ENCODE measurements around the gene PPP1R16B.
A peak's percentile ranks its signal among the peaks of the same experiment; 100 is the strongest.
"Not testable (repeated sequence)": the region's sequence is repeated elsewhere in the genome, so short reads cannot be mapped to it uniquely, and the experiment has no call there.

Gene PPP1R16B

GRCh38 chr20:38812182-38812581 is 6.7 kb downstream of the PPP1R16B start:
- H3K4me2 ChIP-seq (ENCODE audit: low read length): peak overlapping the region; percentile 92
- H3K4me3 ChIP-seq (ENCODE audit: low read length): no peak overlapping the region
- H3K9ac ChIP-seq (ENCODE audit: low read length): no peak overlapping the region
- H3K27ac ChIP-seq (ENCODE audit: low read length): peak overlapping the region; percentile 82
- TF ChIP-seq EZH2phosphoT487 (IDR thresholded peaks at IDR 0.05; ENCODE audit: low read depth) (no peak), CTCF (IDR thresholded peaks at IDR 0.05; ENCODE audit: low read depth, low read length) (no peak)
- H3K79me2 ChIP-seq (ENCODE audit: low read length): peaks cover 100% of the 10 kb centered on the region
- H3K4me1 ChIP-seq (ENCODE audit: low read length): peaks cover 98% of the 10 kb centered on the region
- no peaks in the 10 kb centered on the region for H3K9me3 ChIP-seq (ENCODE audit: insufficient read depth, low read length)
- H2AFZ ChIP-seq (ENCODE audit: low read depth, low read length): no peak overlapping the region
- H3K27me3 ChIP-seq (ENCODE audit: low read depth, low read length): no peaks in the 10 kb centered on the region
- H4K20me1 ChIP-seq (ENCODE audit: insufficient read depth, low read length): peaks cover 99% of the 10 kb centered on the region
- H3K36me3 ChIP-seq (replicated peaks; ENCODE audit: low read depth, low read length): peaks cover 87% of the 10 kb centered on the region

- peak overlapping the region; percentile 82 for H3K27ac ChIP-seq (ENCODE audit: low read length)
- H3K79me2 ChIP-seq (ENCODE audit: low read length): peaks cover 100% of the 10 kb centered on the region
- H3K4me2 ChIP-seq (ENCODE audit: low read length): peak overlapping the region; percentile 92
- no peaks in the 10 kb centered on the region for H3K27me3 ChIP-seq (ENCODE audit: low read depth, low read length)
- H3K9ac ChIP-seq (ENCODE audit: low read length): no peak overlapping the region
- H3K4me3 ChIP-seq (ENCODE audit: low read length): no peak overlapping the region
- TF ChIP-seq CTCF (IDR thresholded peaks at IDR 0.05; ENCODE audit: low read depth, low read length): no peak
- no peak for TF ChIP-seq EZH2phosphoT487 (IDR thresholded peaks at IDR 0.05; ENCODE audit: low read depth)
- H4K20me1 ChIP-seq (ENCODE audit: insufficient read depth, low read length): peaks cover 99% of the 10 kb centered on the region
- peaks cover 91% of the 10 kb centered on the region for H3K4me1 ChIP-seq (ENCODE audit: low read length)
- H3K36me3 ChIP-seq (replicated peaks; ENCODE audit: low read depth, low read length): peaks cover 83% of the 10 kb centered on the region
- H3K9me3 ChIP-seq (ENCODE audit: insufficient read depth, low read length): no peaks in the 10 kb centered on the region
- no peak overlapping the region for H2AFZ ChIP-seq (ENCODE audit: low read depth, low read length)
Observed at GRCh38 chr20:38812709-38813573, 7.4 kb downstream of the PPP1R16B start.

- Histone ChIP-seq H3K36me3 (replicated peaks; ENCODE audit: low read depth, low read length) (peaks cover 83% of the 10 kb centered on the region), H3K27ac (ENCODE audit: low read length) (peak overlapping the region; percentile 82), H3K4me2 (ENCODE audit: low read length) (peak overlapping the region; percentile 92), H3K79me2 (ENCODE audit: low read length) (peaks cover 100% of the 10 kb centered on the region), H4K20me1 (ENCODE audit: insufficient read depth, low read length) (peaks cover 99% of the 10 kb centered on the region), H3K4me1 (ENCODE audit: low read length) (peaks cover 89% of the 10 kb centered on the region)
- H3K4me3 ChIP-seq (ENCODE audit: low read length); H3K9ac ChIP-seq (ENCODE audit: low read length); H3K9me3 ChIP-seq (ENCODE audit: insufficient read depth, low read length); H3K27me3 ChIP-seq (ENCODE audit: low read depth, low read length); H2AFZ ChIP-seq (ENCODE audit: low read depth, low read length): not testable (repeated sequence)
Observed at GRCh38 chr20:38813574-38813962, 8.1 kb downstream of the PPP1R16B start.

GRCh38 chr20:38815446-38815845 is 9.9 kb downstream of the PPP1R16B start:
- H3K27ac ChIP-seq (ENCODE audit: low read length): peak overlapping the region; percentile 55
- TF ChIP-seq CTCF (IDR thresholded peaks at IDR 0.05; ENCODE audit: low read depth, low read length) (no peak), EZH2phosphoT487 (IDR thresholded peaks at IDR 0.05; ENCODE audit: low read depth) (no peak)
- H3K9me3 ChIP-seq (ENCODE audit: insufficient read depth, low read length): no peaks in the 10 kb centered on the region
- peaks cover 70% of the 10 kb centered on the region for H3K4me1 ChIP-seq (ENCODE audit: low read length)
- H3K36me3 ChIP-seq (replicated peaks; ENCODE audit: low read depth, low read length): peaks cover 82% of the 10 kb centered on the region
- peaks cover 98% of the 10 kb centered on the region for H4K20me1 ChIP-seq (ENCODE audit: insufficient read depth, low read length)
- no peak overlapping the region for H2AFZ ChIP-seq (ENCODE audit: low read depth, low read length)
- no peak overlapping the region; the same call in 1 of the 2 replicates for H3K9ac ChIP-seq (ENCODE audit: low read length)
- H3K79me2 ChIP-seq (ENCODE audit: low read length): peaks cover 100% of the 10 kb centered on the region
- H3K4me2 ChIP-seq (ENCODE audit: low read length): peak overlapping the region; percentile 35
- H3K4me3 ChIP-seq (ENCODE audit: low read length): peak overlapping the region; percentile 5
- H3K27me3 ChIP-seq (ENCODE audit: low read depth, low read length): no peaks in the 10 kb centered on the region
